Ascending aorta (tissue), 2 donors: ENCODE measurements around the gene RAP1GAP2. TPM values are rescaled to one million over a fixed set of nuclear protein-coding genes. Genes with fewer than 3 reads are reported as not detected.

Experiments used
- DNase-seq, 2 donors: peaks; one replicate each; pipeline ENCODE4 v3.0.0-alpha.2; 2019; ENCODE audit warnings: low spot score in 2 of 2
- H3K27ac ChIP-seq, 2 donors: fragments of 200-600 bp; sonication (generic); one replicate each; pipeline ENCODE4 v1.5.1; 2016 to 2017; ENCODE audit warnings: mild to moderate bottlenecking in 1 of 2
- H3K27me3 ChIP-seq: fragments of 200-600 bp; sonication (generic); one replicate; pipeline ENCODE4 v1.5.1; 2017
- H3K36me3 ChIP-seq, 2 donors: fragments of 200-600 bp; sonication (generic); one replicate each; pipeline ENCODE4 v1.5.1; 2016
- H3K4me1 ChIP-seq, 2 donors: fragments of 200-600 bp; sonication (generic); one replicate each; pipeline ENCODE4 v1.5.1; 2016 to 2017; ENCODE audit warnings: mild to moderate bottlenecking in 1 of 2
- H3K4me3 ChIP-seq, 2 donors: fragments of 200-600 bp; sonication (generic); one replicate each; pipeline ENCODE4 v1.5.1; 2016 to 2017; ENCODE audit warnings: mild to moderate bottlenecking in 1 of 2
- H3K9me3 ChIP-seq, 2 donors: fragments of 200-600 bp; sonication (generic); one replicate each; pipeline ENCODE4 v1.5.1; 2016
- intact Hi-C: fragments of 100-400 bp; cut with DNase I; formaldehyde crosslinking; loops from one replicate; pipeline ENCODE4 v1.15.1; 2023
- total RNA-seq: library from RNA; depleted of rRNA; stranded (reverse); fragments of >200 nt; gene quantifications from one replicate; pipeline ENCODE4 v1.1.0, GENCODE V29; 2016
- TF ChIP-seq, protein P1 (sequence below), 3 experiments: fragments of 200-600 bp in 2 of 3; fragments of 450-650 bp in 1 of 3; sonication (generic) in 2 of 3; IDR thresholded peaks; one replicate each; pipeline ENCODE4 v1.5.1; 2016 to 2019; ENCODE audit warnings: antibody characterized with exemption in 3 of 3, mild to moderate bottlenecking in 1 of 3, moderate library complexity in 1 of 3

Gene RAP1GAP2
- total RNA-seq, 1 donor from 2014 or later: 1.6 TPM

- TF ChIP-seq, protein P1, sequence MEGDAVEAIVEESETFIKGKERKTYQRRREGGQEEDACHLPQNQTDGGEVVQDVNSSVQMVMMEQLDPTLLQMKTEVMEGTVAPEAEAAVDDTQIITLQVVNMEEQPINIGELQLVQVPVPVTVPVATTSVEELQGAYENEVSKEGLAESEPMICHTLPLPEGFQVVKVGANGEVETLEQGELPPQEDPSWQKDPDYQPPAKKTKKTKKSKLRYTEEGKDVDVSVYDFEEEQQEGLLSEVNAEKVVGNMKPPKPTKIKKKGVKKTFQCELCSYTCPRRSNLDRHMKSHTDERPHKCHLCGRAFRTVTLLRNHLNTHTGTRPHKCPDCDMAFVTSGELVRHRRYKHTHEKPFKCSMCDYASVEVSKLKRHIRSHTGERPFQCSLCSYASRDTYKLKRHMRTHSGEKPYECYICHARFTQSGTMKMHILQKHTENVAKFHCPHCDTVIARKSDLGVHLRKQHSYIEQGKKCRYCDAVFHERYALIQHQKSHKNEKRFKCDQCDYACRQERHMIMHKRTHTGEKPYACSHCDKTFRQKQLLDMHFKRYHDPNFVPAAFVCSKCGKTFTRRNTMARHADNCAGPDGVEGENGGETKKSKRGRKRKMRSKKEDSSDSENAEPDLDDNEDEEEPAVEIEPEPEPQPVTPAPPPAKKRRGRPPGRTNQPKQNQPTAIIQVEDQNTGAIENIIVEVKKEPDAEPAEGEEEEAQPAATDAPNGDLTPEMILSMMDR (IDR thresholded peaks at IDR 0.05): no peak
Observed at GRCh38 chr17:3019761-3020160, 223.5 kb downstream of the RAP1GAP2 start.

GRCh38 chr17:3020381-3020780 lies 224.1 kb downstream of the RAP1GAP2 start:
- Histone ChIP-seq H3K9me3 (peaks cover 0 to 14% of the 10 kb centered on the region in 2 donors), H3K27ac (no peak overlapping the region), H3K4me1 (no peaks in the 10 kb centered on the region), H3K27me3 (no peaks in the 10 kb centered on the region), H3K36me3 (peaks cover 0 to 11% of the 10 kb centered on the region in 2 donors), H3K4me3 (no peak overlapping the region)
- no peak for DNase-seq
- intact Hi-C loops: no loop called here
- TF ChIP-seq, protein P1 (IDR thresholded peaks at IDR 0.05): no peak

More at GRCh38 chr17:3019761-3020160, 223.5 kb downstream of the RAP1GAP2 start:
- no peaks in the 10 kb centered on the region for H3K27me3 ChIP-seq
- no peak for DNase-seq
- H3K4me1 ChIP-seq: no peaks in the 10 kb centered on the region
- H3K27ac ChIP-seq: no peak overlapping the region
- intact Hi-C loops: no loop called here
- H3K4me3 ChIP-seq: no peak overlapping the region
- H3K36me3 ChIP-seq: peaks cover 0 to 11% of the 10 kb centered on the region in 2 donors
- peaks cover 0 to 14% of the 10 kb centered on the region in 2 donors for H3K9me3 ChIP-seq

DNA sequence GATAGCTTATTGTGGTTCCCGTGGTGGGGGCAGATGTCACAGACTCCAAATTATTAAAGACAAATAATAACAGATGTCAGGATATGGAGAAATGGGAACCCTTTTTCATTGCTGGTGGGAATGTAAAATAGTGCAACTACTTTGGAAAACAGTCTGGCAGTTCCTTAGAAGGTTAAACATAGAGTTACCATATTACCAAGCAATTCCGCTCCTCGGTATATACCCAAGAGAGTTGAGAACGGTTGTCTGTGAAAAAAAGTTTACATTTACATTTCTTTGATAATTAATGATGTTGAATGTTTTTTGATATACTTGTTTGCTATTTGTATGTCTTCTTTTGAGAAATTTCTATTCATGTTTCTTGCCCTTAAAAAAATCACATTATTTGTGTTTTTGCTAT lies 226.0 kb downstream of the RAP1GAP2 start:
- H3K36me3 ChIP-seq: peaks cover 0 to 11% of the 10 kb centered on the region in 2 donors
- TF ChIP-seq, protein P1 (IDR thresholded peaks at IDR 0.05): no peak
- H3K9me3 ChIP-seq: peaks cover 0 to 14% of the 10 kb centered on the region in 2 donors
- H3K27ac ChIP-seq: no peak overlapping the region
- no peak for DNase-seq
- H3K27me3 ChIP-seq: no peaks in the 10 kb centered on the region
- H3K4me1 ChIP-seq: no peaks in the 10 kb centered on the region
- intact Hi-C loops: no loop called here
- no peak overlapping the region for H3K4me3 ChIP-seq

GRCh38 chr17:3024346-3024745 lies 228.1 kb downstream of the RAP1GAP2 start:
- intact Hi-C loops: no loop called here
- Histone ChIP-seq H3K36me3 (peaks cover 0 to 11% of the 10 kb centered on the region in 2 donors), H3K27ac (no peak overlapping the region), H3K9me3 (peaks cover 0 to 14% of the 10 kb centered on the region in 2 donors), H3K27me3 (no peaks in the 10 kb centered on the region), H3K4me3 (no peak overlapping the region), H3K4me1 (no peaks in the 10 kb centered on the region)
- TF ChIP-seq, protein P1 (IDR thresholded peaks at IDR 0.05): no peak
- DNase-seq: no peak

DNA sequence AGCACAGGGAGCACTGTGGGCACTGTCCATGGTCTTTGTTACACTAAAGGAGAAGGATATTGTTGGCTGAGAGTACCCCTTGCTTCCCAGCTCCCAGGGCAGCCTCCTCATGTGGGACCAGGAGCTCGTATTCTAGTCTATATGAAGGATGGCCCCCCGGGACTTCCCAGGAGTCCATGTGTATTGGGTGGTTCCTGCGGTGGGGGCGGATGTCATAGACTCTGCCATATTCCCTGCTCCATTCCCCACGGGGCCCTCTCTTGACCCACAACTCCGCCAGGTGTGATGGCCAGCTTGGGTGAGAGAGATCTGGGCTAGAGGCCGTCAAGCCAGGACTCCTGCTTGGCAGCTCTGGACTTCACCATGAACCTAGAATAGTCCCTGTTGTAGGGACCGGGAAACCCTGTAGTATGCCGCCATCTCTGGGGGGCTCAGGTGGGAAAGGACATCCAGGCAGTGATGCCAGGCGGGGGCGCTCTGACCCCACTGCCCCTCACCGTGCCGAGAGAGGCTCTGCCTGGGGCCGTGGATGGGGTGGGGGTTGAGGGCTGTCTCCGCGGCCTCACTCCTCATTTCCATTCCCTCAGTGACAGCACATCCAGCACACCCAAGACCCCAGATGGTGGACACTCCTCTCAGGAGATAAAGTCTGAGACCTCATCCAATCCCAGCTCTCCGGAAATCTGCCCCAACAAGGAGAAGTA lies 229.3 kb downstream of the RAP1GAP2 start:
- DNase-seq: no peak
- intact Hi-C loops: no loop called here
- Histone ChIP-seq H3K4me1 (no peaks in the 10 kb centered on the region), H3K27ac (no peak overlapping the region), H3K9me3 (peaks cover 0 to 14% of the 10 kb centered on the region in 2 donors), H3K27me3 (no peaks in the 10 kb centered on the region), H3K36me3 (peaks cover 0 to 8% of the 10 kb centered on the region in 2 donors), H3K4me3 (no peak overlapping the region)
- TF ChIP-seq, protein P1 (IDR thresholded peaks at IDR 0.05): no peak
